Ascending aorta (tissue), 2 donors: ENCODE measurements around the gene EGFLAM. TPM values are rescaled to one million over a fixed set of nuclear protein-coding genes. Genes with fewer than 3 reads are reported as not detected.

Source experiments
- DNase-seq, 2 donors: peaks; one replicate each; pipeline ENCODE4 v3.0.0-alpha.2; 2019; ENCODE audit warnings: low spot score in 2 of 2
- H3K27ac ChIP-seq, 2 donors: fragments of 200-600 bp; sonication (generic); one replicate each; pipeline ENCODE4 v1.5.1; 2016 to 2017; ENCODE audit warnings: mild to moderate bottlenecking in 1 of 2
- H3K27me3 ChIP-seq: fragments of 200-600 bp; sonication (generic); one replicate; pipeline ENCODE4 v1.5.1; 2017
- H3K36me3 ChIP-seq, 2 donors: fragments of 200-600 bp; sonication (generic); one replicate each; pipeline ENCODE4 v1.5.1; 2016
- H3K4me1 ChIP-seq, 2 donors: fragments of 200-600 bp; sonication (generic); one replicate each; pipeline ENCODE4 v1.5.1; 2016 to 2017; ENCODE audit warnings: mild to moderate bottlenecking in 1 of 2
- H3K4me3 ChIP-seq, 2 donors: fragments of 200-600 bp; sonication (generic); one replicate each; pipeline ENCODE4 v1.5.1; 2016 to 2017; ENCODE audit warnings: mild to moderate bottlenecking in 1 of 2
- H3K9me3 ChIP-seq, 2 donors: fragments of 200-600 bp; sonication (generic); one replicate each; pipeline ENCODE4 v1.5.1; 2016
- CTCF ChIP-seq, 3 experiments: fragments of 200-600 bp in 2 of 3; fragments of 450-650 bp in 1 of 3; sonication (generic) in 2 of 3; IDR thresholded peaks; one replicate each; pipeline ENCODE4 v1.5.1; 2016 to 2019; ENCODE audit warnings: antibody characterized with exemption in 3 of 3, mild to moderate bottlenecking in 1 of 3, moderate library complexity in 1 of 3
- intact Hi-C: fragments of 100-400 bp; cut with DNase I; formaldehyde crosslinking; loops from one replicate; pipeline ENCODE4 v1.15.1; 2023
- total RNA-seq: library from RNA; depleted of rRNA; stranded (reverse); fragments of >200 nt; gene quantifications from one replicate; pipeline ENCODE4 v1.1.0, GENCODE V29; 2016

Gene EGFLAM
- total RNA-seq, 1 donor from 2014 or later, result 4.2 TPM

- peaks cover 5 to 7% of the 10 kb centered on the region in 2 donors for H3K4me1 ChIP-seq
- intact Hi-C loops, result no loop called here
- TF ChIP-seq CTCF (IDR thresholded peaks at IDR 0.05), result no peak
- no peaks in the 10 kb centered on the region for H3K9me3 ChIP-seq
- H3K36me3 ChIP-seq, result no peaks in the 10 kb centered on the region
- no peak overlapping the region for H3K27ac ChIP-seq
- H3K4me3 ChIP-seq, result peak overlapping the region; percentile 32 to 67
- peaks cover 11% of the 10 kb centered on the region for H3K27me3 ChIP-seq
- no peak for DNase-seq
Measured at GRCh38 chr5:38257308-38258041, 884 bp upstream of the EGFLAM start.

- DNase-seq, result no peak
- Histone ChIP-seq H3K36me3 (no peaks in the 10 kb centered on the region), H3K9me3 (no peaks in the 10 kb centered on the region), H3K4me1 (peaks cover 5 to 7% of the 10 kb centered on the region in 2 donors), H3K27ac (no peak overlapping the region), H3K4me3 (peak overlapping the region; percentile 32 to 67), H3K27me3 (peaks cover 11% of the 10 kb centered on the region)
- intact Hi-C loops, result no loop called here
- no peak for TF ChIP-seq CTCF (IDR thresholded peaks at IDR 0.05)
Measured at GRCh38 chr5:38258042-38258318, 379 bp upstream of the EGFLAM start.

- Histone ChIP-seq H3K27me3 (peaks cover 11% of the 10 kb centered on the region), H3K36me3 (no peaks in the 10 kb centered on the region), H3K4me3 (peak overlapping the region; percentile 32 to 67), H3K9me3 (no peaks in the 10 kb centered on the region), H3K27ac (no peak overlapping the region), H3K4me1 (peaks cover 5 to 7% of the 10 kb centered on the region in 2 donors)
- no peak for DNase-seq
- no peak for TF ChIP-seq CTCF (IDR thresholded peaks at IDR 0.05)
- intact Hi-C loops, result no loop called here
Measured at GRCh38 chr5:38259062-38259808, 876 bp downstream of the EGFLAM start.

- H3K4me1 ChIP-seq, result peaks cover 5 to 7% of the 10 kb centered on the region in 2 donors
- peaks cover 11% of the 10 kb centered on the region for H3K27me3 ChIP-seq
- DNase-seq, result no peak
- no peak overlapping the region for H3K27ac ChIP-seq
- no peak overlapping the region for H3K4me3 ChIP-seq
- TF ChIP-seq CTCF (IDR thresholded peaks at IDR 0.05), result no peak
- no peaks in the 10 kb centered on the region for H3K36me3 ChIP-seq
- intact Hi-C loops, result no loop called here
- H3K9me3 ChIP-seq, result no peaks in the 10 kb centered on the region
Measured at GRCh38 chr5:38259809-38260160, 1.4 kb downstream of the EGFLAM start.

- no peaks in the 10 kb centered on the region for H3K9me3 ChIP-seq
- DNase-seq, result no peak
- H3K4me3 ChIP-seq, result no peak overlapping the region
- H3K36me3 ChIP-seq, result no peaks in the 10 kb centered on the region
- H3K27me3 ChIP-seq, result no peaks in the 10 kb centered on the region
- intact Hi-C loops, result no loop called here
- no peaks in the 10 kb centered on the region for H3K4me1 ChIP-seq
- no peak overlapping the region for H3K27ac ChIP-seq
- no peak for TF ChIP-seq CTCF (IDR thresholded peaks at IDR 0.05)
Measured at GRCh38 chr5:38263983-38264382, 5.6 kb downstream of the EGFLAM start.
